C4-2B (cell line): ENCODE results near the gene RPS6KA4.

ENCODE experiments used
- CTCF ChIP-seq: fragments of 450-650 bp; conservative IDR thresholded peaks from 2 replicates; pipeline ENCODE4 v1.5.1; 2017; ENCODE audit warnings: mild to moderate bottlenecking
- ZFX ChIP-seq: fragments of 450-650 bp; IDR thresholded peaks from 2 replicates; pipeline ENCODE4 v1.6.1; 2017

DNA sequence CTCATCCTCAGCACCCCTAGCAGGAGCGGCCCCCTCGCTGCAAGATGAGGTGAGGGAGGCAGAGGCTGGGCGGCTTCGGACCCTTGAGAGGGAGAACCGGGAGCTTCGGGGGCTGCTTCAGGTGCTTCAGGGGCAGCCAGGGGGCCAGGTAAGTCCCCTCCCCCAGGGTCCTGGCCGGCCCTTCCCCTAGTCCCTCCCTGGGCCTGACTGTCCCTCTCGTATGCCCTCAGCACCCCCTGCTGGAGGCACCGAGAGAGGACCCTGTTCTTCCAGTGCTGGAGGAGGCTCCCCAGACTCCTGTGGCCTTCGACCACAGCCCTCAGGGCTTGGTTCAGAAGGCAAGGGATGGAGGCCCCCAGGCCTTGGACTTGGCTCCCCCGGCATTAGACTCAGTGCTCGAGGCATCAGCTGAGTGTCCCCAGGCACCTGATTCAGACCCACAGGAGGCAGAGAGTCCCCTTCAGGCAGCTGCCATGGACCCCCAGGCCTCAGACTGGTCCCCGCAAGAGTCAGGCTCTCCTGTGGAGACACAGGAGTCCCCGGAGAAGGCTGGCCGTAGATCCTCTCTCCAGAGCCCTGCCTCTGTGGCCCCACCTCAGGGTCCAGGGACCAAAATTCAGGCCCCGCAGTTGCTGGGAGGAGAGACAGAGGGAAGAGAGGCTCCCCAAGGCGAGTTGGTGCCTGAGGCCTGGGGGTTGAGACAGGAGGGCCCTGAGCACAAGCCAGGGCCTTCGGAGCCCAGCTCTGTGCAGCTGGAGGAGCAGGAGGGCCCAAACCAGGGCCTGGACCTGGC, 15.0 kb upstream of the RPS6KA4 start:
- no peak; the same call in 1 of the 2 replicates for TF ChIP-seq CTCF
- no peak for TF ChIP-seq ZFX
